ENCODE data around the gene KMT2D.

GRCh38 chr12:49014547-49014946 is 46.0 kb downstream of the KMT2D start:
- TF ChIP-seq CTCF (conservative IDR thresholded peaks at IDR 0.05; ENCODE audit: low read length): no peak
- TF ChIP-seq EZH2phosphoT487 (IDR thresholded peaks at IDR 0.05; ENCODE audit: borderline replicate concordance, low read depth, low read length): no peak
